ENCODE data around the gene MKLN1.

DNA sequence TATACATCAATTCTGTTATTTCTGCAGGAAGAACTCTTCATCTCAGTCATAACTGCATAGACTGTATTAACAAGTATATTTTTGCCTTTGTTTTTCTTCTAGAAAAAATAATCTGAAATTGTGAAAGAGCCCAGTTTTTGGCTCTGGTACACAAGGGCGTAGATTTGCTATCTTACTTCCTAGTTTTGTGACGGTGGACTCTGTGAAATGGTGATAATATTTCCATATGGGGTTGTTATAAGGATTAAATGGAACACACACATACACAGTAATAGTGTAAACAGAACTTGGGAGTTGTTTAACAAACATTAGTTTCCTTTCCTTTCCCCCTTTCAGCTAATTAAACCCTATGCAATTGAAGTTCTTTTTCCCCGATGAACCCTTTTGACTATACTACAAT, 108.7 kb downstream of the MKLN1 start:
- TF ChIP-seq, protein P1, sequence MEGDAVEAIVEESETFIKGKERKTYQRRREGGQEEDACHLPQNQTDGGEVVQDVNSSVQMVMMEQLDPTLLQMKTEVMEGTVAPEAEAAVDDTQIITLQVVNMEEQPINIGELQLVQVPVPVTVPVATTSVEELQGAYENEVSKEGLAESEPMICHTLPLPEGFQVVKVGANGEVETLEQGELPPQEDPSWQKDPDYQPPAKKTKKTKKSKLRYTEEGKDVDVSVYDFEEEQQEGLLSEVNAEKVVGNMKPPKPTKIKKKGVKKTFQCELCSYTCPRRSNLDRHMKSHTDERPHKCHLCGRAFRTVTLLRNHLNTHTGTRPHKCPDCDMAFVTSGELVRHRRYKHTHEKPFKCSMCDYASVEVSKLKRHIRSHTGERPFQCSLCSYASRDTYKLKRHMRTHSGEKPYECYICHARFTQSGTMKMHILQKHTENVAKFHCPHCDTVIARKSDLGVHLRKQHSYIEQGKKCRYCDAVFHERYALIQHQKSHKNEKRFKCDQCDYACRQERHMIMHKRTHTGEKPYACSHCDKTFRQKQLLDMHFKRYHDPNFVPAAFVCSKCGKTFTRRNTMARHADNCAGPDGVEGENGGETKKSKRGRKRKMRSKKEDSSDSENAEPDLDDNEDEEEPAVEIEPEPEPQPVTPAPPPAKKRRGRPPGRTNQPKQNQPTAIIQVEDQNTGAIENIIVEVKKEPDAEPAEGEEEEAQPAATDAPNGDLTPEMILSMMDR (IDR thresholded peaks at IDR 0.05), result no peak
- TF ChIP-seq POLR2A (IDR thresholded peaks at IDR 0.05), result no peak

Data from thyroid gland (tissue), 4 donors.